ENCODE data around the gene MTHFD2L.
"Not testable (repeated sequence)": the region's sequence is repeated elsewhere in the genome, so short reads cannot be mapped to it uniquely, and the experiment has no call there.

The MTHFD2L gene

DNA sequence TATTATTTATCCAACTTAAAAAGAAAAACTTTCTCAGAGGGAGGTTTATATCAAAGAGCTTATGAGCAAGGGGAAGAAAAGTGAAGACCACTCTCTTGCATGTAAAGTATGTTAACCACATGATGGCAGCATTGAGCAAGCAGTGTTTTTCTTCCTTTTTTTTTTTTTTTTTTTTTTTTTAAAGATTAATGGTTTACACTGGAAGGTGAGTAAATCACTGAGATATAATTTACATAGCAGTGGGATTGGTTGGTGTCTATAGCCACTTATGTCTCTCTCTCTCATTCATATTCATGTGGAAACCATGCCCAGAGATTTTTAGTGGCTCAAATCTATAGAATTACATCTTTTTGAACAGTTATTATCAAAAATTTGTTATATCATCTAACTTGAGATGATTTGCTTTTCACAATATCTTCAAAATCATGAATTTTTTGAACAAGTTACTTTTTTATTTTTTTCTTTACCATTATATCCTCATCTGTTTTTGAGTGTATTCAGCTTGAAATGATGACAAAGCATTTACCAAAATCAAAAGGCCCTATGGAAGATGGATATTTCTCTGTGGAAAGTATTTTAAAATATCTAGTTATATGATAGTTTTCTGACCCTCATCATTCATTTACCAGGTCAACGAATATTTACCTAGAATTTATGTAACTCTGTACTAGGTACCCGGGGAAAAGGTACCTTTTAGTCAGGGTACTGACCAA is 31.6 kb downstream of the MTHFD2L start:
- DNase-seq (ENCODE audit: low read depth), result no peak

DNA sequence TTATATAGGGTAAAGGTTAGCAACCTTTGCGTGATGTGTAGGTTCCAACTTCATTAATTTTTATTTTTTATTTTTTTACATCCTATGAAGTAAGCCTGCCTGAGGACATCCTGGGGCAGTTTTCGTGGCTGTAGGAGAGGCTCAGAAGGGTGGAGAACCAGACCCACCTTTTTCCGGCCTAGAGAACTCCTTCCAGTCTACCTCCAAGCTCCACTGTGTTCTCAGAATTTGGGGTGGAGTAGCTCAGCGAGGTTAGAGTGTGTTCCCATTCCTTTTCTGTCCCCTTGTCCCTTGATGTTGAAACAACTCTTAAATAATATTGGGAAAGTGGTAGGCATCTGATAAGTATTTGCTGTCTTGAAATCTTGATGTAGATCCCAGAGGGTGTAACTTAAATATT is 32.4 kb downstream of the MTHFD2L start:
- no peak for DNase-seq (ENCODE audit: low read depth)

DNA sequence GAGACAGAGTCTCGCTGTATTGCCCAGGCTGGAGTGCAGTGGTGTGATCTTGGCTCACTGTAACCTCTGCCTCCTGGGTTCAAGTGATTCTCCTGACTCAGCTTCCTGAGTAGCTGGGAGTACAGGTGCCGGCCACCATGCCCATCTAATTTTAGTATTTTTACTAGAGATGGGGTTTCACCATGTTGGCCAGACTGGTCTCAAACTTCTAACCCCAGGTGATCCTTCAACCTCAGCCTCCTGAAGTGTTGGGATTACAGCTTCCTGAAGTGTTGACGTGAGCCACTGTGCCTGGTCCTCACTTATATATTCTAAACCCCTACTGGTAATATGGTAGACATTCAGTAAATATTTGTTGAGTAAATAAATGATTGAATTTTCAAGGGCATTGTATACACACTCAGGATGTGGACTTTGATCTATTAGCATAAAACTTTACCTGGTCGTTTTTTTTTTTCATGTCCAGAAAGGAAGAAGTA is 33.0 kb downstream of the MTHFD2L start:
- DNase-seq (ENCODE audit: low read depth), result no peak

DNA sequence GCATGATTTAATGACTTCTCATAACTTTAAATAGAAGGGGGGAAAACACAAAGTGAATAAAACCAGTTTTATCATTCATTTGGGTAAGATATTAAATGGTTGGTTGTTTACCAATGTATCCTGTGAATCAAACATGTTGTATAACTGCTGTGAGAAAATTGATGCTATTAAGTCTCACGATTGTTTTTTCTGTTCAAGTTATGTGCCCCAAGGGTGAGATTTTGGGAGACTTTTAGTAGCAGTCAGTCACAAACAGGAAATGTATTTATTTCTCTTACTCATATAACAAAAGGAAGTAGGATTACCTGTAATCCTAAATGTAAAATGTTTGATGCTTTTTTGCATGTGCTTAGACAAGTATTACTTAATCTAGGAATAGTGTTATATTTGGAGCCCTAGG is 39.2 kb downstream of the MTHFD2L start:
- DNase-seq (ENCODE audit: low read depth), result no peak

DNA sequence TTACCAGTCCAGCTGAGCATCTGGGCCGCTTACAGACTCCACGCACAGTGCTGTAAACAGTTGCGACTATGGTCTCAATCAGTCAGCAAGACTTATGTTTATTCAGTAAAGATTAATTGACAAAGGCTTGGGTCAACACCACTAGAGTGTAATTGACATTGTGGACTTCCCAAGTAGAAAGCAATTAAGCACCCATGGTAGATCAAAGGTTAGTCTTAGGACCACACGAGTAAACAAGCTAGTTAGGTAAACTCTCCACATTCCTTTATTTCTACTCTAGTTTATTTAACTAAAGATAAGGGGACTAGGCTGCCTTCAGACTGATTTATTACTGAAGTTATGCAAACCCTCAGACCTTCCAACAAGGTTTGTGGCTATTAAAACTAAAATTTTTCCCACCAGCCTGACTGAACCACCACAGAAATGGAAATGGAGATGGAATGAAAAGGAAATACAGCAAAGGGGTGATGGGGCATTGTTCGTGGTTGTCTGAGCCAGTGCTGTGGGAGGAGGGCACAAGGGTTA is 44.2 kb downstream of the MTHFD2L start:
- no peak for DNase-seq (ENCODE audit: low read depth)

DNA sequence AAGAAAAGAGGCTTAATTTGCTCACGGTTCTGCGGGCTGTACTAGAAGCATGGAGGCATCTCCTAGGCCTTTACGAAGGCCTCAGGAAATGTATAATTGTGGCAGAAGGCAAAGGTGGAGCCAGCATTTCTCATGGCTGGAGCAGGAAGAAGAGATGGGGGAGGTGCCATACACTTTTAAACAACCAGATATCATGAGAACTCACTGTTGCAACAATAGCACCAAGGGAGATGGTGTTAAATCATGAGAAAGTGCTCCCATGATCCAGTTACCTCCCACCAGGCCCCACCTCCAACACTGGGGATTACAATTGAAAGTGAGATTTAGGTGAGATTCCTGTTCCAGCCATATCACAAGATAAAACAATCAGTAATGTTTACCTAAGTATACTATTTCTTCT is 45.5 kb downstream of the MTHFD2L start:
- DNase-seq (ENCODE audit: low read depth), result no peak

DNA sequence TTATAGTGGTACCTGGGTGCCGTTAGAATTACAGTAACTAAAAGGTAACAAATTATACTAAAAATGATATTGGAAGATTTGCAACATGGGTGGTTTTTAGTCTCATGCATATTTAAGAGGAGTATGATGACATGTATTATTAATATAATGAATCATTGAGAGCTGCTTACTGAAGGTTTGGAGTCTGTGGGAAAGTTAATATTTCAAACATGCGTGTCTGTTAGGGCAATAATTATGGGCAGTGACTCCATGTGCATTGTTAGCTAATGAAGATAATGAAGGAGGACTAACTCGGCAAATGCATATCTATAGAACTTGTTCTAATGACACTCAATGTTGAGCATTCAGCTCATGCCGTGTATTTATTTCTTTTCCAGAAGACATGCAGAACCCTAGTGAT is 47.1 kb downstream of the MTHFD2L start:
- no peak for DNase-seq (ENCODE audit: low read depth)

DNA sequence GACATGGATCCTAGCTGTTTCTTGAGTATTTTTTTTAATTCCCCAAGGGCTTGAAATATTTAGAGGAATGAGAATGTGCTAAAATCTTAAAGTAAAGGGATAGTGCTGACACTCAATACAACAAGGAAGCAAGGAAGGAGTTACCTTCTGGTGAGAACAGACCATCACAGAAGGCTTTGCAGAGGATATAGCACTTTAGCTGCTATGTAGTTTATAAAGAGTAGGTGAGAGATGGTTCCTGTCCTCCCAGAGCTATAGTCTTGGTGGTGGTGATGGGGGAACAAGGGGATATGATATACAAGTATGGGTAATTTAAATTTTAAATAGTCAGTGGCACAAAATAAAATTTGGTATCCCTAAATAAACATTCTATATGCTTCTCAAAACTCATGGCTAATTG is 47.6 kb downstream of the MTHFD2L start:
- DNase-seq (ENCODE audit: low read depth), result no peak

DNA sequence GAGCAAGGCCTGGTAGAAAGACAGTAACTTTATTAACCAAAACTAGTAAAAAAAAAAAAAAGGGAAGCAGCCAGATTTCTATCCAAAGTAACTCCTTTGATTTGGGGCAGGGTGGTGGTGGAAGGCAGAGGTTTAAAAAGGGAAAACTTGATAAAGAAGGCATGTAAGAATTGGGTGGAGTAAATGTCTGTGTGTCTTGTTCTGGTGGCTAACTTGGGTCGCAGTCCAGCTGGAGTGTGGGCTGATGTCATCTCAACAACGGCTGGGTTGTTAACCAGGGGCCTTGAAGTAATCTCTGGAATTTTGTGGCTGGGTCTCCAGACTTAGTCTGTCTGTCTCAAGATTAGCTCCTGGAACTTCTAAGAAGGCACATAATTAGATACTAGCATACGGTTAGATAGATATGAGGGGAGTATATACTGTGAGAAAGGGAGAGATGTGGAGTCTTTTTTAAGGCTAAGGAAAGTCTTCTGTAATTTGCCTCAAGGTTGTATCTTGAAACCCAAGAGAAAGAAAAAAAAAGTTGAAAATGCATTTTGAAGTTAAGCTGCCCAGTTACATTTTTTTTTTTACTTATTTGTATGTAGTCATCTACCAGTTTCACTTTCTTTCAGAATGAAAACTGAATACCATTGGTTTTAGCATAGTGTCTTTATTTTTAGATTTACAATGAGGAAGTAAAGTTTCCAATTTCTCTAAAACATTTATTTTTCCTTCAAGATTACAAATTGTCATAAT is 48.3 kb downstream of the MTHFD2L start:
- DNase-seq (ENCODE audit: low read depth), result no peak

DNA sequence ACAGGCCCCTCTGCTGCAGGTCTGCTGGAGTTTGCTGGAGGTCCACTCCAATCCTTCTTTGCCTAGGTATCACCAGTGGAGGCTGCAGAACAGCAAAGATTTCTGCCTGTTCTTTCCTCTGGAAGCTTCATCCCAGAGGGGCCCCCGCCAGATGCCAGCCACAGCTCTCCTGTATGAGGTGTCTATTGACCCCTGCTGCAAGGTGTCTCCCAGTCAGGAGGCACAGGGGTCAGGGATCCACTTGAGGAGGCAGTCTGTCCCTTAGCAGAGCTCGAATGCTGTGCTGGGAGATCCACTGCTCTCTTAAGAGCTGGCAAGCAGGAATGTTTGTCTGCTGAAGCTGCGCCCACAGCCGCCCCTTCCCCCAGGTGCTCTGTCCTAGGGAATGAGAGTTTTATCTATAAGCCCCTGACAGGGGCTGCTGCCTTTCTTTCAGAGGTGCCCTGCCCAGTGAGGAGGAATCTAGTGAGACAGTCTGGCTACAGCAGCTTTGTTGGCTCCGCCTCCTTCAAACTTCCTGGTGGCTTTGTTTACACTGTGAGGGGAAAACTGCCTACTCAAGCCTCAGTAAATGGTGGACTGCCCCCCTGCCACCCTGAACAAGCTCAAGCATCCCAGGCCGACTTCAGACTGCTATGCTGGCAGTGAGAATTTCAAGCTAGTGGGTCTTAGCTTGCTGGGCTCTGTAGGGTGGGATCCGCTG is 56.7 kb downstream of the MTHFD2L start:
- DNase-seq (ENCODE audit: low read depth), result not testable (repeated sequence)

DNA sequence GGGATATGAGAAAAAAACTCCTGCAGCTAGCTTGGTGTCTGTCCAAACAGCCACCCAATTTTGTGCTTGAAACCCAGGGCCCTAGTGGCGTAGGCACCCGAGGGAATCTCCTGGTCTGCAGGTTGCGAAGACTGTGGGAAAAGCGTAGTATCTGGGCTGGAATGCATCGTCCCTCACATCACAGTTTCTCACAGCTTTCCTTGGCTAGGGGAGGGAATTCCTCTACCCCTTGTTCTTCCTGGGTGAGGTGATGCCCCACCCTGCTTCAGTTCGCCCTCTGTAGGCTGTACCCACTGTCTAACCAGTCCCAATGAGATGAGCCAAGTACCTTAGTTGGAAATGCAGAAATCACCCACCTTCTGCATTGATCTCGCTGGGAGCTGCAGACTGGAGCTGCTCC is 57.3 kb downstream of the MTHFD2L start:
- not testable (repeated sequence) for DNase-seq (ENCODE audit: low read depth)

DNA sequence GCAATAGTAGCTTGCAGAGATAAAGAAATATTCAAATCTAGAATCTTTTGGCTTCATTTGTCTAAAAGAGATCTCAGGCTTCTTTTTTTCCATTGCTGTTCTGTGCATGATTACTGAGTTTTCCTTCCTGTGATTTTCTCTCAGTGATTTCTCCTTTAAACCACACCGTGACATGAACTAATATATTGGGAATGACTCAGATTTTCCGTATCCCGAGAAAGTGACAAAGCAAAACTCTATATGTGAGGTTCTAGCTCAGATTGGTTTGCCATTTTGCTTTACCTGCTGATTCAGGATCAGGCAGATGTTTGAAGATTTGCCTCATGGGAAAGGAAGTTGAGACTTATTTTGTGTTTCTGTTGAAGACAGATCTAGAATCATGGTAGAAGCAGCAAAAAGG is 59.4 kb downstream of the MTHFD2L start:
- no peak for DNase-seq (ENCODE audit: low read depth)

DNA sequence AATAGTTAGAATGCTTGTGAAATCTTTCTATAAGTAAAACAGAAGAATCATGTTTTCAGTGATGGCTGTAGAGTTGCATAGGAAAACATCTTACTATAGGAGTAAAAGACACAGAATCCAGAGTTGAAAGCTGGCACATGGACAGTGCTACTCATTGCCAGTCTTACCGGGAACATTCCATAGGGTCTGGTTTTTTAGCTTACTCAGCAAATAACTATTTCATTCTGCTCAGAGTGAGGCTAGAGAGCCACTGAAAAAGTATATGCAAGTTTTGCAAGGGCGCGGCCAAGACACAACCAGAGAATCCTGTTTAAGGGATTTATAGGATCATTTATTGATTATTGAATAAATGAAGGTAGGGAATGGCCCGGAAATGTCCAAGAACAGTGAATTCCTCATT is 60.3 kb downstream of the MTHFD2L start:
- no peak for DNase-seq (ENCODE audit: low read depth)

DNA sequence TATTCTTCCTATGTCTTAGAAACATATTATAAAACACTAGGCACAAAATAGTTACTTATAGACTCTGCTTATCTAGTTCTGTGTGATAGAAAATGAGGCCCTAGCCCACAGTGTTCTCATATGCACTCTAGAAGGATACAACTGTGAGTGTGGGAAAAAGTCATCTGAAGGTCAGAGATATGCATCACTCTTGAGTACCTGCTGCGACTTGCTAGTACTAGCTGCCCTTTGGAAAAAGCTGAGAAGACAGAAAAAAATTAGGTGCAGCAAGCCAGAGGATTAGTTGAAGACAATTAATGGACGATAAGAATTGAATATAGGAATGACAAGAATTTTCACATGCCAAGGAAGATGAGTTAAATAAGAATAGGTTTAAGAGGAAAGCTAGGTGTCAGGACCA is 61.3 kb downstream of the MTHFD2L start:
- DNase-seq (ENCODE audit: low read depth), result no peak

DNA sequence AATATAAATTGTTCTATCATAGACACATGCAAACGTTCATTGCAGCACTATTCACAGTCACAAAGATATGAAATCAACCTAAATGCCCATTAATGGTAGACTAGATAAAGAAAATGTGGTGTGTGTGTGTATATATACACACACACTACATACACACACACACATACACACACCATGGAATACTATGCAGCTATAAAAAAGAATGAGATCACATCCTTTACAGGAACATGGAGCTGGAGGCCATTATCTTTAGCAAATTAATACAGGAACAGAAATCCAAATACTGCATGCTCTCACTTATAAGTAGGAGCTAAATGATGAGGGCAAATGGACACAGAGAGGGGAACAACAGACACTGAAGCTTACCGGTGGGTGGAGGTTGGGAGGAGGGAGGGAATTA is 65.2 kb downstream of the MTHFD2L start:
- DNase-seq (ENCODE audit: low read depth), result no peak

DNA sequence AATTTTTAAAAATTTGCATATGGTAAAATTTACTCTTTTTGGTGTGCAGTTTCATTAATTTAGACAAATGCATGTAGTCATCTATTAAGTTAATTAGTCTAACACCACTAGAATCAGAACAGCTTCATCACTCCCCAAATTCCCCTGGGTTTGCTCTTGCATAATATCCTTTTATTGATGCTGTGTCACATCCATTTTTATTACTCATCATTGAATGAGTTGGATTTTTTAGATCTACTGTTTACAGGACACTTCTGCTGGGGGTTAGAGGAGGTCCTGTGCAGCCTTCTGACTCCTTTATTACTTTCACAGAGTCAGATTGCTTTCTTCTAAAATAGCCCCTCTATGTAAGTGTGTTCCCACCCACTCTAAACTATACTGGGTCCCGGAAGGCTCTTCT is 65.9 kb downstream of the MTHFD2L start:
- no peak for DNase-seq (ENCODE audit: low read depth)

DNA sequence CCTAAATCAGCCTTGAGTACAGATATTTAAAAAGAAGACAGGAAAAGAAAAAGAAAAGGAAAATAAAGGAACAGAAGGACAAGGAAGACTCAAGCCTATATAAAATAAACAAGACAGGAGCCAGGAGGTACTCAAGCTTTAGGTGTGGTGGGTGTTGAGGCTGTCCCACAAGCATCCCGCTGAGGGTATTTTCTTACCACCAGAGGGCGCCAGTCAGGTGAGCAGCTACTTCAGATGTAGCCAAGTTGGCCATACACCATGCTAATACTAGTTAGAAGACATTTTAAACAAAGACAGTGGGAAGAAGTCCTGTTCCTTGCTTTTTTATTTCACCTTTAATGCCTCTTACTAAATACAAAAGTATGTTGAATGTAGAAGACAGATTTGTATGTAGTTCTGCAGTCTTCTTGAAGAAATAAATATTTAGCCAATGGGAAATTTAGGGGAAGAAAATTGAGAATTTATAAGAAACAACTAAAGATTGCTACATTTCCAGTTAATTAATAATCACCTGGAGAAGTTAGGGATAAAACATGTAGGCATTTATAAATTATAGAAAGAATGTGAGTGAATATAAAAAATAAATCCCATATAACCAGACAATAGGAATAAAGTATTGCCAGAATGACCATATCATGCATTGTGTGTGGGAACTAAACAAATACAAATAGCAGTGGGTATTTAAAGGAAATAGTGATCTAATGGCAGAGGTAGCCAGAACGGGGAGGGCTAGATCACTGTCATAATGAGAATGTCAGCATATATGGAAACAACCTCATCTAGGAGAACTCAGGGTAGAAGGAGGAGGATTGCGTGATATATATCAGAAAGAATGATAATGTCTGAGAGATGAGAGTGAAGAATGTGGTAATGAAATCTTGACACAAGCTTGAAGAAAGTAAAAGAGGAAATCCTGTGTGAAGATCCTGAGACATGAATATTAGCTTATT is 71.0 kb downstream of the MTHFD2L start:
- peak; percentile 4 for DNase-seq (ENCODE audit: low read depth)

DNA sequence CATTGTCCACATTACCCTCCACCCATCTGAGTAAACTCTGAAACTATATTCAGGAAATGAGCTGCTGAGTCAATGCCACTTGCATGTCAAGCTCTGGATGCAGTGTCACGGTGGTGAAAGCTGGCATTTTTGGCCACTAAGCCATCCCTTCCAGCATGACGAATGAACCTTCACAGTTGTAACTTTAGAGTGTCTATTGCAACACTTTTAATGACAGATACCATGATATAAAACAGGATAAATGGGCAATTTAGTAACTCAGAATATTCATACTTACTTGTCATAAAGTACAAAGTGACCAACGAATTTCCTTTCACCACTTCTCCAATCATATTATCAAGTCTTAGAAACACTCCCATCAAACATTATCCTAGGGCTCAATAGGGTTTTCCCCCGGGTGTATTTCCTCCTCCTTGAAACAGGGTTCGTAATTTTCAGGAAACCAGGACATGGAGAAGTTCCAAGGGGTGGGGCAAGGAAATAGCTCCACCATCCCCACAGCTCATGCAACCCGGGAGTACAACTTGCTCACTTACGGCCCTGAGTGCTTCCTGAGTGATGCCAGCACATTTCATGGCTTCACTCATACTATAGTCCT is 73.1 kb downstream of the MTHFD2L start:
- DNase-seq (ENCODE audit: low read depth), result no peak

DNA sequence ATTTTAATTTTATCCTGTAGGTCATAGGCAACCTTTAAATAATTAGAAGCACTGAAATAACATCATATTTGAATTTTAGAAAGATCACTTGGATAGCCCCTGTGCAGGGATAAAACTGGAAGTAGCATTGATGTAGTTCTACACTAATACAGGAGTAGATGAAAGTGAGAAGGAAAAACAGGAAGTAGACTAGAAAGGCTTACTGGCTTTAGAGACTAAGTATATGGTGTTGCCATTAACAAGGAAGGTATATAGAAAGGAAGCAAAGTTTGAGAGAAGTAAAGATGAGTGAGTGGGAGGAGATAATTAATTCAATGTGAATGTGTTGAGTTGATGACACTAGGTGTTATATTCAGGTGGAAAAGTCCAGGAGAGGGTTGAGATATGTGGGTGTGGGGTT is 77.2 kb downstream of the MTHFD2L start:
- no peak for DNase-seq (ENCODE audit: low read depth)

DNA sequence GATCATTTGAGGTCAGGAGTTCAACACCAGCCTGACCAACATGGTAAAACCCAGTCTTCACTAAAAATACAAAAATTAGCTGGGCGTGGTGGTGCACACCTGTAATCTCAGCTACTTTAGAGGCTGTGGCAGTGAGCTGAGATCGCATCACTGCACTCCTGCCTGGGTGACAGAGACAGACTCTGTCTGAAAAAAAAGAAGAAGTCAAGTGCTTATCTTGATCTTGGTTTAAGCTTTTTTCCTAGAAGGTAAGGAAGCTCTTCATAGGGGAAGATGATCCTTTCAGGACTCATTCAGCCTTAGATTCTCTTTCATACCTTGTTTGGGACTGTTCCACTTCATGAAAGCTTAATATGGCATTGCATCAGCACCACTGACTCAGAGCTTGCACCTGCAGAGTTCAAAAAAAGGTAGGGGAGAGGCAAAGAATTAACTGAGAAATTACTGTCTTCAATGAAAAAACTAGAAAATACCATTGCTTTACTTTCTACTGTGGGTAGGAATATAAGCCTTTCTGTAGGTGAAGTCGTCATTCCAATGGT is 79.6 kb downstream of the MTHFD2L start:
- no peak for DNase-seq (ENCODE audit: low read depth)

DNA sequence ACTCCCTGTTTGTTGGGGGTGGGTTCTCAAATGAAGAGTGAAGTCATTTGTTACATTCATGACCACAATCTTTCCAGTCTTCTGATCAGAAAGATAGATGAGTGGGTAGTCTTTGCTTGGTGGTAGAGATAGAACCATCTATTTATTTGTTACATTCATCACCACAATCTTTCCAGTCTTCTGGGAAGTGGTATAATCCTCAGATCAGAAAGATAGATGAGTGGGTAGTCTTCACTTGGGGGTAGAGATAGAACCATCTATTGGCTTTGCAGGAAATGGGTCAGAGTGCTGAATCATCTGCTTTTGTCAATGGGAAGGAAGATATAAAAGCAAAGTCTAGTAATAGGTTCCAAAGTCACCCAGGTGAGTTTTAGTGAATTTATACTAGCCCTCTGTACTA is 86.1 kb downstream of the MTHFD2L start:
- DNase-seq (ENCODE audit: low read depth), result no peak

Data from T-helper 22 cell (primary cell).